Prostate gland (tissue), 2 donors: ENCODE measurements around the gene PABPN1L. TPM values are rescaled to one million over a fixed set of nuclear protein-coding genes. Genes with fewer than 3 reads are reported as not detected.

Source experiments
- DNase-seq: peaks from one replicate; pipeline ENCODE4 v3.0.0-alpha.2; 2019; ENCODE audit warnings: low spot score
- H3K27ac ChIP-seq, 2 donors: fragments of 200-600 bp; sonication (generic); 2 replicates each; pipeline ENCODE4 v1.5.1; 2017 to 2019
- H3K27me3 ChIP-seq: fragments of 200-600 bp; sonication (generic); replicated peaks from 2 replicates; pipeline ENCODE4 v1.5.1; 2019; ENCODE audit not compliant: insufficient read depth
- H3K36me3 ChIP-seq, 2 donors: fragments of 200-600 bp; sonication (generic); 1 replicate in 1 of 2; 2 replicates in 1 of 2; pipeline versions ENCODE4 v1.5.1 to v1.8.1; 2017 to 2019
- H3K4me1 ChIP-seq: fragments of 200-600 bp; sonication (generic); replicated peaks from 2 replicates; pipeline ENCODE4 v1.5.1; 2019
- H3K4me3 ChIP-seq, 2 donors: fragments of 200-600 bp; sonication (generic); 2 replicates each; pipeline ENCODE4 v1.5.1; 2017 to 2019
- H3K9me3 ChIP-seq: fragments of 200-600 bp; sonication (generic); 2 replicates; pipeline ENCODE4 v1.5.1; 2017
- CTCF ChIP-seq, 4 experiments: fragments of 200-600 bp in 2 of 4; fragments of 450-650 bp in 2 of 4; sonication (generic) in 2 of 4; IDR thresholded peaks; 1 replicate in 3 of 4; 2 replicates in 1 of 4; pipeline ENCODE4 v1.5.1; 2016 to 2019; ENCODE audit warnings: antibody characterized with exemption in 4 of 4, mild to moderate bottlenecking in 2 of 4, moderate library complexity in 2 of 4
- POLR2A ChIP-seq: fragments of 450-650 bp; IDR thresholded peaks from one replicate; pipeline ENCODE4 v1.6.1; 2016; ENCODE audit warnings: antibody characterized with exemption, mild to moderate bottlenecking
- POLR2AphosphoS5 ChIP-seq: sonication (generic); formaldehyde crosslinking; IDR thresholded peaks from one replicate; pipeline ENCODE4 v1.6.1; 2017; ENCODE audit warnings: antibody characterized with exemption
- WGBS: methylation state at CpG from one replicate; pipeline ENCODE4 v1.1.5; 2018; 5-methylcytosine and 5-hydroxymethylcytosine counted together
- intact Hi-C: fragments of 100-400 bp; cut with DNase I; formaldehyde crosslinking; loops from one replicate; pipeline ENCODE4 v1.14.2; 2022
- total RNA-seq, 2 donors: library from RNA; depleted of rRNA; stranded (reverse); fragments of >200 nt; gene quantifications; one replicate each; pipeline ENCODE4 v1.1.0, GENCODE V29; 2016

The PABPN1L gene
- total RNA-seq, 2 donors from 2014 or later: 4.1 TPM; not detected in 1

- H3K27ac ChIP-seq: no peak overlapping the region
- 80% methylated on average over 16 of the region's 16 CpGs for WGBS
- H3K4me3 ChIP-seq: no peak overlapping the region
- no peak for DNase-seq
- no peak for TF ChIP-seq POLR2A
- no peak for TF ChIP-seq CTCF (IDR thresholded peaks at IDR 0.05)
- no peak for TF ChIP-seq POLR2AphosphoS5
- no peaks in the 10 kb centered on the region for H3K36me3 ChIP-seq
- no peaks in the 10 kb centered on the region for H3K9me3 ChIP-seq
- H3K27me3 ChIP-seq: no peaks in the 10 kb centered on the region
- intact Hi-C loops: no loop called here
- no peaks in the 10 kb centered on the region for H3K4me1 ChIP-seq
Observed at GRCh38 chr16:88902744-88903143, 36.3 kb upstream of the PABPN1L start.

GRCh38 chr16:88901718-88902337 lies 35.4 kb upstream of the PABPN1L start:
- H3K27ac ChIP-seq: no peak overlapping the region
- TF ChIP-seq CTCF (IDR thresholded peaks at IDR 0.05): no peak
- TF ChIP-seq POLR2AphosphoS5: no peak
- no peak for TF ChIP-seq POLR2A
- DNase-seq: no peak
- no peaks in the 10 kb centered on the region for H3K36me3 ChIP-seq
- H3K4me3 ChIP-seq: no peak overlapping the region
- no peaks in the 10 kb centered on the region for H3K27me3 ChIP-seq
- H3K9me3 ChIP-seq: no peaks in the 10 kb centered on the region
- intact Hi-C loops: no loop called here
- 89% methylated on average over 26 of the region's 26 CpGs for WGBS
- H3K4me1 ChIP-seq: no peaks in the 10 kb centered on the region

GRCh38 chr16:88900662-88901052 lies 34.2 kb upstream of the PABPN1L start:
- Histone ChIP-seq H3K9me3 (no peaks in the 10 kb centered on the region), H3K4me3 (no peak overlapping the region), H3K27ac (no peak overlapping the region), H3K36me3 (no peaks in the 10 kb centered on the region), H3K27me3 (no peaks in the 10 kb centered on the region), H3K4me1 (no peaks in the 10 kb centered on the region)
- no peak for DNase-seq
- intact Hi-C loops: no loop called here
- 70% methylated on average over 12 of the region's 12 CpGs for WGBS
- TF ChIP-seq CTCF (IDR thresholded peaks at IDR 0.05) (no peak), POLR2AphosphoS5 (no peak), POLR2A (no peak)

- Histone ChIP-seq H3K4me1 (no peaks in the 10 kb centered on the region), H3K36me3 (no peaks in the 10 kb centered on the region), H3K27me3 (no peaks in the 10 kb centered on the region), H3K9me3 (no peaks in the 10 kb centered on the region), H3K4me3 (no peak overlapping the region), H3K27ac (no peak overlapping the region)
- TF ChIP-seq CTCF (IDR thresholded peaks at IDR 0.05) (no peak), POLR2A (no peak), POLR2AphosphoS5 (no peak)
- DNase-seq: no peak
- intact Hi-C loops: no loop called here
- whole genome bisulfite sequencing: 74% methylated on average over 37 of the region's 41 CpGs
Observed at GRCh38 chr16:88899901-88900661, 33.6 kb upstream of the PABPN1L start.
